ENCODE measurements around the gene TAF4B.

DNA sequence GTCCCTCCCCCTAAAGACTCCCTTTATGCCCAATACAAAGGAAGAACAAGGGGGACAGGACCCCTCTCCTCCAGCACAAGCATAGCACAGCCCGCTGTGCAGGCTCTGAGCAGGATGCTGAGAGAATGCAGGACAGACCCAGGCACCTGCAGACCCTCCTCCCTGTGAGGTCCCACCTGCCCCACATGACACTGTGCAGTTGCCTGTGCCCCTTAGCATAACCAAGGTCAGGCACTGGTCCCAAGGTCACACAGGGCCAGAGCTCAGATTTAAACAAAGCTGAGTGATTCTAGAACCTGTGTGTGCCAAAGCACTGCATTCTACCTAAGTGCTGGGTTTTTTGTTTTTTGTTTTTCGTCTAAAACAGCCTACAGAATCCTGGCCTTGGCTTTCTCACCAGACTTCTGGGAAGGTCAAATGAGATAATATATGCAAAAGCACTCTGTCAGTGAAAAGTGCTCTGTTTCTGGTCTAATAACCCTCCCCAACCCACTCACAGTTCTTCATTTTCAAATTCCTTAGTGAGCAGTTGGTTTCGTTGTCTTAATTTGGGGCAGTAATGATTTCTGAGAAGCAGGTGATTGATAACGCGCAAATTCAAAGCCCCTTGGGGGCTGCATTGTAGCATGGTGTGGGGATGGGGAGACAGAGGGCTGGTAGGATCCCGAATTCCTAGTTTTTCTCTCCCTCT, 196.4 kb downstream of the TAF4B start:
- TF ChIP-seq CTCF (IDR thresholded peaks at IDR 0.05; ENCODE audit: low read depth, low read length, missing input control): no peak
- no peak for TF ChIP-seq EGR1 (IDR thresholded peaks at IDR 0.05; ENCODE audit: low read depth in 2 of 2)
- TF ChIP-seq TAF1 (conservative IDR thresholded peaks at IDR 0.05): no peak
- no peak for TF ChIP-seq GABPA (IDR thresholded peaks at IDR 0.05 in 1 of 2, conservative IDR thresholded peaks at IDR 0.05 in 1 of 2)
- TF ChIP-seq MAX (IDR thresholded peaks at IDR 0.05): no peak
- no peak for TF ChIP-seq REST (IDR thresholded peaks at IDR 0.05)
